Body of pancreas (tissue), 4 donors: Measurements from ENCODE around the gene POC1A.

Experiments used
- POLR2A ChIP-seq, 3 donors: fragments of 450-650 bp; IDR thresholded peaks; one replicate each; pipeline ENCODE4 v1.6.1; 2016; ENCODE audit warnings: antibody characterized with exemption in 3 of 3, mild to moderate bottlenecking in 2 of 3
- TF ChIP-seq, protein P1 (sequence below), 7 experiments: fragments of 450-650 bp in 4 of 7; fragments of 200-600 bp in 3 of 7; sonication (generic) in 3 of 7; IDR thresholded peaks; one replicate each; pipeline ENCODE4 v1.5.1; 2016 to 2019; ENCODE audit warnings: antibody characterized with exemption in 7 of 7

DNA sequence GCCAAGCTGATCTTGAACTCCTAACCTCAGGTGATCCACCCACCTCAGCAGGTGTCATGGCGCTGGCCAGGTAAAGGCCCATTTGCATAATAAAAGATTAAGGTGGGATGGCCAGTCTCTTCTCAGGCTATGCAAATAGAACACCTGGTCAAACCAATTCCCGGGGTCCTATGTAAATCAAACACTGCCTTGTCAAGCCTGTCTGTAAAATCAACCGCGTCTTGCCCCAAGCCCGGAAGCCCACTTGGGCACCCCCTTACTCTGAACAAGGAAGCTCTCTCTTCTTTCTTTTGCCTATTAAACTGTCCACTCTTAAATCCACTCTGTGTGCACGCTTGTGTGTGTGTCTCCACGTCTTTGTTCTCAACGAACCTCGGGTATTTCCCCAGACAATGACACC lies 13.0 kb upstream of the POC1A start:
- no peak for TF ChIP-seq POLR2A (IDR thresholded peaks at IDR 0.05)
- TF ChIP-seq, protein P1, sequence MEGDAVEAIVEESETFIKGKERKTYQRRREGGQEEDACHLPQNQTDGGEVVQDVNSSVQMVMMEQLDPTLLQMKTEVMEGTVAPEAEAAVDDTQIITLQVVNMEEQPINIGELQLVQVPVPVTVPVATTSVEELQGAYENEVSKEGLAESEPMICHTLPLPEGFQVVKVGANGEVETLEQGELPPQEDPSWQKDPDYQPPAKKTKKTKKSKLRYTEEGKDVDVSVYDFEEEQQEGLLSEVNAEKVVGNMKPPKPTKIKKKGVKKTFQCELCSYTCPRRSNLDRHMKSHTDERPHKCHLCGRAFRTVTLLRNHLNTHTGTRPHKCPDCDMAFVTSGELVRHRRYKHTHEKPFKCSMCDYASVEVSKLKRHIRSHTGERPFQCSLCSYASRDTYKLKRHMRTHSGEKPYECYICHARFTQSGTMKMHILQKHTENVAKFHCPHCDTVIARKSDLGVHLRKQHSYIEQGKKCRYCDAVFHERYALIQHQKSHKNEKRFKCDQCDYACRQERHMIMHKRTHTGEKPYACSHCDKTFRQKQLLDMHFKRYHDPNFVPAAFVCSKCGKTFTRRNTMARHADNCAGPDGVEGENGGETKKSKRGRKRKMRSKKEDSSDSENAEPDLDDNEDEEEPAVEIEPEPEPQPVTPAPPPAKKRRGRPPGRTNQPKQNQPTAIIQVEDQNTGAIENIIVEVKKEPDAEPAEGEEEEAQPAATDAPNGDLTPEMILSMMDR (IDR thresholded peaks at IDR 0.05), result no peak
